GM21576 (cell line): ENCODE measurements around the gene GFRA1.
"Not testable (repeated sequence)": the region's sequence is repeated elsewhere in the genome, so short reads cannot be mapped to it uniquely, and the experiment has no call there.

Source experiments
- ATAC-seq: cut with Tn5 transposase; IDR thresholded peaks from one replicate; pipeline ENCODE4 v1.9.1; 2021; ENCODE audit warnings: mild to moderate bottlenecking, moderate library complexity; ENCODE audit not compliant: unreplicated experiment

GFRA1 gene

DNA sequence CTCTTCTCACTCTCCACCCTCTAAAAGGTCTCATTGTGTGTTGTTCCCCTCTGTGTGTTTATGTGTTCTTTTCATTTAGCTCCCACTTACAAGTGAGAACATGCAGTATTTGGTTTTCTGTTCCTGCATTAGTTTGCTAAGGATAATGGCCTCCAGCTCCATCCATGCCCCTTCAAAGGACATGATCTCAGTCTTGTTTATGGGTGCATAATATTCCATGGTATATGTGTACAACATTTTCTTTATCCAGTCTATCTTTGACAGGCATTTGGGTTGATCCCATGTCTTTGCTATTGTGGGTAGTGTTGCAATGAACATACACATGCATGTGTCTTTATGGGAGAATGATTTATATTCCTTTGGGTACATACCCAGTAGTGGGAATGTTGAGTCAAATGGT lies 107.1 kb downstream of the GFRA1 start:
- not testable (repeated sequence) for ATAC-seq

DNA sequence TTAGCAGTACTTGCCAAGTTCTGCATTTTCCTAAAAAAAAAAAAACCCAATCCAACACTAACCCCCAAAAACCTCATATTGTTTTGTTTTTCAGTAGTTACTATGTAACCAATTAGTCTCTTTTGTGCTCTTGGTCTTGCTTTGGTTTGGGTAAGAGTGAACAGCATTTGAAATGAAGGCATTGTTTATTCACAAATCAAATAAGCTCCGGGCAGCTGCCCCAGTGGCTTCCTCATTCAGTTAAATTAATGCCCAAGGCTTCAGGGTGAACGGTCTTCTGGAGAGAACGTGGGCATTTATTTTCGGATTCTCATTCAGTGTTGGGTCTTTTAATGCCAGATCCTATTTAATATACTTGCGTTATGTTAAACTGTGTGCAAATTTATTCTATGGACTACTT lies 108.7 kb downstream of the GFRA1 start:
- no peak for ATAC-seq

DNA sequence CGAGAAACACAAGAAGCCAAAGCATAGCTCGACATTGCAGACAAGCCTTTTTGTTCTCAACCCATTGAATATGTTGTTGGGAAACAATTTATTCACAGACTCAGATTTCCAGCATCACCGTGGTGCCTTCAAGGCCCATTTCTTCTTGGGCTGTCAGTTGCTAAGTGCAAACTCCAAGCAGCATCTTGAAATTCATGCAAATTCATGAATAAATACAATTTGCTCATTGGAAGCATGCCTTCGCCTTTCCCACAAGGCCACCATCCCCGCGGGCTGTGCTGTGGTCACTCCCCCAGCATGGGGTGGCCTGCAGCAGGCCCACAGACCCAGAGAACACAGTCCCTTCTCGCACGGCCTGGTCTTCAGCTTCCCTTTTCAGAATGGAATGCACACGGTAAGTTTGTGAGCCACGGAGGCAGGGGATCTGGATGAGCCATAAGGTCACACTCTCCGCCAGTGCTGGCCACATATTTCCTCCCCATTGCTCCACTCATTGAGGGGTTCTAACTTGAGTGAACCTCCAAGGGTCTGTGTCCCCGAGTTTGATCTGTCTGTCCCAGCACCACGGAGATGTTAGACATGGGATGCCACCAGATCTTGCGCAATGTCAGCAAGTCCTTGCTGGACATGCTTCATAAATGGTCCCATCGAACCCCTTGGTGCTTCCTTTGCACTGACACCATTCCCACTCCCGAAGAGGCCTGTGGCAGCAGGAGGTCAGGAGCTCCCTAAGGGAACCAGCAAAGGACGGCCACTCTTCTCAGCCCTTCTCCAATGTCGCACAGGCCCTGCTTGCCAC lies 109.5 kb downstream of the GFRA1 start:
- ATAC-seq = no peak

DNA sequence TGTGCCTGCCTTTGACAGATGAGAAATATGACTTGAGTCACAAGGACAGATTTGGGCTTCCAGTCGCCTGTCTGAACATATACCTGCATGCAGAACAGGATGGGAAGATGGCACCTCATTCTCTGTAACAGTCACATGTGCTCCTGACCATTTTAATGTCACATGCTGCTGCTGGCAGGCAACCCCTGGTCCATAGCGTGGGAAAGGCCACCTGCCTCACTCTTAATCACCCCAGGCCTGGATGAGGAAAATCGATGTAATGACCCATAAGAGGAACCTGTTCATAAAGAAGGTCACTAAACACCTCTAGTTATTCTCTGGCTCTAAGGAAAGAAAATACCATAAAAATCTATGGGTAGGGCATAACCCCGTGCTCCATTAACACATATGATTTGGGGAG lies 110.2 kb downstream of the GFRA1 start:
- ATAC-seq = no peak

DNA sequence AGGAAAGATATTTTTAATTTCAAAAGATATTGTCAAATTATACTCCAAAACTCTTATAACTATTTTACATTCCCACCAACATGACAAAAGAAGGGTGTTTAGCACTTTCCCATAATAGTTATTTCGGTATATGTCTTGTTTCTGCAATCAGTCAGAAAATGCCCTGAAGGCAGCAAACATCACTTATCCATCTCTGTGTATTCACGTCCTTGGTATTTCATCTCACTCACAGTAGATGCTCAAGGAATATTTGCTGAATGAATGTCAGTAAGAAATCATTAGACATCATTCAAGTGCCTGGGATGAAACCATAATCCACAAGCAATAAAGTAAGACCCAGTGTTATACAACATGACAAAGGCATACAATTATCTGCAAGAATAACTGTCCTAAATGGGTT lies 112.7 kb downstream of the GFRA1 start:
- no peak for ATAC-seq

DNA sequence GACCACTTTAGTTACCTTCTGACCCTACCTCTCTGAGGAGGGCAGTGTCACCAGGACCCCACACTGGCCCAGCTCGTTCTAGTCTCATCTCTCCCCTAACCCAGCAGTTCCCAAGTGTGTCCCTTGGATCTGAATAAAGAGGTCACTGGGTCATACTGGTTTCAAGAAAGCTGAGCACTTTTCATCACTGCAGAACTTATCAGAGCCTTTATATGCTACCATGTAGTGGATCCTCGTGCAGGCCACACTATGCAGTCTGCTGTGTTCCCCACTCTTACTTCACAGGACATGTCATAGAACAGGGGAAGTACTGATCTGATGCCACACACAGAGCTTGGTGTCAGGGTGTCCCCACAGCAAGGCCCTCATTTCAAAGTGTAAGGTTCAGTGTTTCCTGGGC lies 113.8 kb downstream of the GFRA1 start:
- ATAC-seq = no peak

DNA sequence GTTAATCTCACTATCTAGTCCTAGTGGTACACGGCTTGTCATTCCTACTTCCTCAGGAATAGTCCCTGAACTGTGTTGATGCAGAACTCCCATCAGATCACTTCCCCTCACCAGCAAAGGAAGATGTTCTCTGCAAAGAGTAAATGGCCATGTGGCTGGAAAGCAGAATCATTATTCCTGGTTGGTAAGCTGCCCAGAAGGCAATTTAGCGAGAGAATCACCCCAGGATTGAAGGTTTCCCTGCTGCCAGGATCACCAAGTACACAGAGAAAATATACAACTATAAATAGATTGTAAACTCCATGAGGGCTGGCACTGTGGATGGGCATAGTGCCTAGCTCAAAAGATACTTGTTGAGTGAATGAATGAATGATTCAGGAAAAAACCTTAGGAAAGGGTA lies 115.0 kb downstream of the GFRA1 start:
- no peak for ATAC-seq

DNA sequence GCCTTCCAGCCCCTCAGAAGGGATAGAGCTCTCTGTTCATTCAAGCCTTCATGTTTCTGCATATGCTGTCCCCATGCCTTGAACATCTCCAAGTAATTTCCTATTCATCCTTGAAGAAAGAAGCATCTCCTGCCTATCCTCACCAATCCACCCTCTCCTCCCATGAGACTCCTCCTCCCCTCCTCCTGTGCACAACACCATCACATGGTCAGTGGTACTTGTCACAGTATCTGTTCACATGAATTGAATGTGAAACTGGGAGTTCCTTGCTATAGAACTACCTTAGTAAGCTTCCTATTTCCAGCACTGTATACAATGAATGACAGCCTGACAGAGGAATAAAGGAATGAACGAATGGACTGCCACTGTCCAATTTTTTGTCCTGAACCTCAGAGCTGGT lies 115.5 kb downstream of the GFRA1 start:
- no peak for ATAC-seq

DNA sequence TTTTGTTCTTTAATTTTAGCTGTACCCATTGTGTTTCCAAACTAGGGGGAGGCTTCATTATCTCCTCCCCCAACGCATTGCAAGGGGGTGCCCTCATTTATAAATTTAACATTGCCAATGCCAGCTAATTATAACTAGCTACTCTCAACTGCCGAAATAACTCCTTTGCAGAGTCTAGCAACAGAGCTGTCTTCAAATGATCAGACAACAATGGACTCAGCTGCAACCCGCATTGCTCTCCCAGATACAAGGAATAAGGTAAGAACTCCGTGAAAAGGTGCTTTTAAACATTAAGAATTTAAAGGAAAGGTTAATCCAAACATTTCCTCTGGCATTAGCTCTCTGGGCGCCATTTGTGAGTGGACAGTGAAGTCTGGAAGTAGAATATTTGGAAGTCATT lies 116.2 kb downstream of the GFRA1 start:
- no peak for ATAC-seq

DNA sequence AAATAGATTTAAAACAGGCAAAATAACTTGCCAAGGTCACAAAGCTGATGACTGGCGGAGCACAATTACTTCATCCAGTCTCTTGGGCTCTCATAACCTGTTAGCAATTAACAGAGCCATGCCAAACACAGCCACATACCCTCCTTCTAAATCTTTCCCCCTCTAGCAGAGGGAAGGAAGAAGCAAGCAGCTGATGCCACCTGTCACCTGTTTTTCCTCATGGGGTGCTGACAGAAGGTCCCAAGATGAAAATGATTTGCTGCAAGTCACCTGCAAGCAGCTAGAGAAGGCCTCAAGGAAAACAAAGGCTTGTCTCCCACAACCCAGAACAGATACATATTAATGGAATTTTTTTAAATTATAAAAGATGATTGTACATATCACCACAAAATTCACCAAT lies 117.8 kb downstream of the GFRA1 start:
- no peak for ATAC-seq

DNA sequence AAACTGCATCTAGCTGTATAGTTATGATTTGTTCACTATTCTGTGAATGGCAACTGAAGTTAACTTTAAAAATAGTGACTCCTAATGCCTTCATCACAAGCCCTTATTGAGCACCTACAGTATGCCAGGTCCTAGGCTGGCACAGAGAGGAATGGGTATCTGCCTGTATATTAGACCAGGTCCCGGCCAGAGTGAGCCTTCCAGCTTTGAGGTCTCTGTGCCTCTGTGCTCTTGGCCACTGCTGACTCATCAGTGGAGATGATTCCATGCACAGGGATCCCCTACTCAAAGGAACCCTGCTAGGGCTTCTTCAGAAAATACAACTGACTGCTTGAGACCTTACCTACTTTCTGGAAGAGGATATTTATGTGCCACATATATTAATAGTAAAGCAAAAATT lies 118.4 kb downstream of the GFRA1 start:
- no peak for ATAC-seq

DNA sequence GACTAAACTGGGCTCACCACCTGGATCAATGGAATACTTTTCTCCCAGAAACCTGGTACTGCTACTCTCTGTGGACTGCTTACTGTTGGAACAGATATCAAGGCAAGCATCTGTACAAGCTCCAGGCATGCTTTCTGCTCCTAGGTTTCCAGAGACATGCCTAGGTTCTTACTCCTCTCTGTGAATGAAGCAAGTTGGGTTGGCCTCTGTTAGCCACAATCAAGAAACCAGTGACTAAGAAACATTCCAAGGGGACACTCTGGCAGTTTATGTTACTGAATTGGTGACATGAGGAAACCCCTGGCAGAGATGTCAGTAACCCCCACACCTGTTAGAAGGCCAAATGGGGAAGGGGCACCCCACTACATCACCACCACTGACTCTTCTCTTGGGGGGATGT lies 121.9 kb downstream of the GFRA1 start:
- no peak for ATAC-seq

DNA sequence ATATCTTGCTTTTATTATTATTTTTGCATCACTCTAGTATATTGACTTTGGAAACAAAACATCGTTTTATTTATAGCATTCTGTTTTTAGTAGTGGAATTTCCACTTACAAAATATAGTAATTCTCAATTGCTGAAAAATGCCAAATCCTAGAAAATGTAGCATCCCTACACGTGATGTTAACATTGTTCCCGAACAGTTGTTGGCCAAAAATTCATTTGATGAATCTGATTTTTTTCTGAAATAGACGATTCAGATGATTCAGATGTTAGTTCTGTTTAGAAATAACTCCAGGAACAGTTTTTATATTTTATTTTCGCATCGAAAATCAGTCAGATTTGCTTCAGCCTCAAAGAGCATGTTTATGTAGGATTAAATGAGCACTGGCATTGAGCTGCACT lies 122.4 kb downstream of the GFRA1 start:
- no peak for ATAC-seq

DNA sequence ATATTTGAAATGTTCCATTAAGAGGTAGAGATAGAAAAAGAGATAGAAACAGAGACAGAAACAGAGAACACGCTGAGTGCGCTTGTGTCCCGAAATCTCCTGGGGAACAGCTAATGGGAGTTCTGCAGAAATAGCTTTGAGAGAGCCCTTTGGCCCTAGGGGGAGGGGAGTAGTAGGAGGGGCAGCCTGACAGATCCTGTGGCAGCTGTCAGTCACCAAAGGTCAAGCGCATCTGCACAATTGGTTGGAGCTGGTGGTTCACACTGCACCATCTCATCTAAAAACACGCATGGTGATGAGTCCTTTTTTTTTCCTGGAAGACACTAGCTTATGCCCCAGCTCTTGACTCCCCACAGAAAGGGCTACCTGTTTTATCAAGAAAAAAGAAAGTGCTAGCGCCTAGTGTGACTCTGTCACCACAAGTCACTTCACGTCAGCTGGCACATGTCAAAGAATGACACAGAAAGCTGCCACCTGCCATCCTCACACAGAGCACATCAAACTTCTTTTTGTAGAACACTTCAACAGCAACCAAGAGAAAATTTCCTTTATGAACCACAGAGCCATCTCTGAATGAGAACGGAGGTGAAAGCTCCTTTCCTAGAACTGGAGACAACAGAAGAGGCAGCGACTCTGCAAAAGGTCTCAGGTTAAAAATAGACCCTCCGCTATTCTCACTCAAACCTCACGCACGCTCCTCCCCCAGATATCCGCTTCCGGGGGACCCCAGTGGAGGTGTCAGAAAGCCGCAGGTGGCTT lies 125.7 kb downstream of the GFRA1 start:
- ATAC-seq = no peak

DNA sequence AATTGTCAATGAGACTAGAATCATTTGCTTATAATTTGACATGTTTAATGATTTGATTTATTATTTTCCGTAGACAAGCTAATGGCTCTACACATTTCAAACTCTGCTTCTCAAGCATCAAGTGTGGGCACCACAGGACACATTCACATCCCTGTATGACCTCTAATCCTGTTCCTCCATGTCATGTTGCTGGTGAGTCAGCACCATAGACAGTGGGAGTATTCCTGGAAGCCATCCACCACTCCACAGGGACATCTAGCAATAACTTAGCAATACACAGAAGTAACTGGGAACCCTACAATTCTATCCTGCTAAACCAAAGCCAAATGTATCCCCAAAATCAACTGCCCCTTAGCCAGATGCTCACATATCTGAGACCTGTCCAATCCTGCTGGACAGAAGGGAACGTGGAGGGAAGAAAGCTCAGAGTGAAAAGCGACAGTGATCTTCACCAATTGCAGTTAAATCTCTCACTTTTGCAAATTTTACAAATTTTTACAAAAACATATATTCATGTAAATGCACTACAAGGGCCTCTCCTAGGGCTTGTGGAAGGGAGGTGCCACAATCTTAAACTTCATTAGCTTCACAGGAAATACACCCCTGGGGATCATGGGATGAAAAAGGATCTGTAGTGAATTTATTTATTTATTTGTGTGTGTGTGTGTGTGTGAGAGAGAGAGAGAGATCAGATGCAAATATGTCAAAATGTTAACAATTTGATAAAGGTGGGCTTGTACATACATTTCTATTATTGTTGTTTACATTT lies 126.5 kb downstream of the GFRA1 start:
- no peak for ATAC-seq

DNA sequence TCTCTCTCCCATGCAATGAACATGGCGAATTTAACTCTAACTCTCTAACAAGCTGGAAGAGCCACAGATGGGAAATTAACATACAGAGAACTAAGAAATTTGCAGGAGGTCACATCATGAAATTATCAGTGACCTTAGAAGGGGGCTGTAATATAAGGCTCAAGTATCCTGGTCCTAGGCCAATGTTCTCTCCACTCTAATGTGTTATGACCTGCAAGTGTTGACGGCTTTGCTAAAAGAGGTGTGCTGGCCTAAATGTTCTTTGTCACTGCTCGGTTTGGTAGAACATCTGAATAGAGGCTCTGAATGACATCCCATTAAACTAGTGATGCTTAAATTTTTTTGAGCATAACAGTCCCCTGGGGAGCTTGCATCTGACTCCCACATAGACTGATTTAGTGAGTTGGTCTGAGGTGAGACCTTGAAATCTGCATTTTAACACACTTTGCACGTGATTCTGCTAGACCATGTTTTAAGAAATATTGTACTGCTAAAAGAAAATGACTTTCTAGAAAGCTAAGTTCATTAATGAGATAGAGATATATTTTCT lies 129.3 kb downstream of the GFRA1 start:
- no peak for ATAC-seq

DNA sequence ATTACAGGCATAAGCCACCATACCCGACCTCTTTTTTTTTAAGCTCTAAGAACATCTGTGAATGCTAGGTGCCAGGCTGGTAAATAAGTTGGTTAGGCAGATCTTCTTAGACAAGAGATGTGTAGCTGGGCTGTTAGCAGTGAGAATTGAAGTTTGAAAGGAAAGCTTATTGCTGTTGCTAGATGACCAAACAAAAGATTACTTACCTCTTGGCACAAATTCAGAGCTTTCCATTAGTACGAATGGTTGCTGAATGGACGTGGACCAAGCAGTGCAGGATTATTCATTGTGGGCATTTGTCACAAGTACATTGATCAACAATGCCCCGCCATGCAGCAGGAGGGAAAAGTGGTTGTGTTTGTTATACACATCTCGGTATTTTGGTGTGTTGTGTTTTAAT lies 131.2 kb downstream of the GFRA1 start:
- no peak for ATAC-seq

DNA sequence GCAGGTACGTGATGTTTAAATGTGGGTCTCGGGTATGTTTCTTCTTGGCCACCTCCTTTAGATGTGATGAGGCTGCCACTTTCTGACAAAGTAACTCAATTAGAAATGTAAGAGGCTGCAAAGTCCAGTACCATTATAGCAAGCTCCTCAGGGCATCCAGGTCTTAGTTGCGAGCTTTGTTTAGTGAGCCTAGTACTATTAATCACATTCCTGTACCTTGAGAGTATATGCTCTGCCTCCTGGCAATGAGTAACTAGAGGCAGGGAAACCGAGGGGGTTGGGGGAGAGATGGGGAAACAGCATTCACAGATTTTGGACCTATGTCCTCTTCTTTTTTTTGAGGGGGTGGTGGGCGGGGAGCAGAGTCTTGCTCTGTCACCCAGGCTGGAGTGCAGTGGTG lies 131.8 kb downstream of the GFRA1 start:
- no peak for ATAC-seq

DNA sequence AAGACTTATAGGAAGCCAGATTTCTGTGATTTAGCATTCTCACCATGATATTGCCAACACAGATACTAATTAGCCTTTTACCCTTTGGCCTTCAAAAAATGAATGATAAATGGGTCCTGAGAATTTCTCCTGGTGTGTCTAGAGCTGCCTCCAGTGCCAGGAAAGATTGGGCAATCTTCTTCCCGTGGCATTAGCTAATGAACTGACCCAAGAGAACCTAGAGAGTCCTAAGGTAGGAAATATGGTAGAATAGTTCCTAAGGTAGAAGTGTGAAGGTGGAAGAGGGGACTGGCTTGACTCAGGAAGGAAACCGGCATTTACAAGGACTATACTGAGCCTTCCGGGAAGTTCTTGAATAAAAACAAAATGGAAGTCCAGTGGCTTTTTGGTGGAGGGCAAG lies 133.1 kb downstream of the GFRA1 start:
- ATAC-seq = no peak

DNA sequence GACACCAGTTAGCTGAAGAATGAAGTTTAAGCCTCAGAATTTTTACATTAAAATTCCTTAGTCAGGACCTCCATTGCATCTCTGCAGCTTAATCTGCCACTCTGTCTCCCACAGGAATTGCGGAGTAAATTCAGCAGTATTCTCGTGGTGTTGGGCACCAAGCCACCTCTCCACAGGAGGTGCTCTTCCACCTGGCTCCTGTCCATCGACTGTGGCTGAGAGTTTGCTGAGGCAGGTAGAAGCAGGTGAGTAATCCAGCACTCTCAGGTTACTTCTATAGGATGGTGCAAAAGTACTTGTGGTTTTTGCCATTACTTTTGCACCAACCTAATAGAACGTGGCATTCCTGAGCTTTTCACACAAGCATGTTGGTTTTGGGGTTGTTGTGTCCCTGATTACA lies 134.1 kb downstream of the GFRA1 start:
- no peak for ATAC-seq

DNA sequence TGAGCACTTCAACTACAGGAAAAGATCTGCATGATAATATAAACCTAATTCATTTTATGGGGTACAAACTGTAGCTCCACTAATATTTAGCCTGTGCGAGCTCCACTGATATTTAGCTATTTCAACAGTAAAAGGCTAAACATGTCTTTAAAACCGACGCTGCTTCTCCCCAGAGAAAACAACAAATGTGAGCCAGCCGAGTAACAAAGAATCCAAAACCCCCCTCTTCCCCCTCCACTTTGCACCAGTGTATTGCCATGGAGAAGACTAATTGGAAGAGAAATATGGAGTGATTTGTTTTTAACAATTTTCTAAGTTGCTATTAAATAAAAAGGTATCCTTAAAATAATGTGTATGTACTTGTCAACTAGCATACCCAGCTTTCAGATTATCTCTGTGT lies 136.7 kb downstream of the GFRA1 start:
- no peak for ATAC-seq

DNA sequence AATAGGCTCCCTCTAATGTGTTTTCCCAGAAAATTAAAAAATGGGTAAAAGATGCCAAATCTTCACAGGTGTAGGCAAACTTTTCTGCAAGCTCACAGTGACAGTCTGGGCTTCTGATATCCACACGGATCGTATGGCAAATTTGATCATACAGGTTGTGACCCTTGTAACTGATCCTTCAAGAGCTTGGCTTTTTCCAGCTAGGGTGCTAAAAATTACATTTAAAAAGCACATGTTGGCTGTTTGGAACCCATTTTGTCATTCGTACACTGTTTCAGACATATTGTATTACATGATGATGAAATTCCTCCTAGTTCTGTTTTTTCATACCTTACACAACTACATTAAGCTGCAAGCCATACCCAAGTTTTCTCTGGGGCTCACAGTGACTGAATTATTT lies 138.7 kb downstream of the GFRA1 start:
- ATAC-seq = no peak
